OCI-M2 (cell line): ENCODE data around the gene KLHL22.
"Not testable (repeated sequence)": the region's sequence is repeated elsewhere in the genome, so short reads cannot be mapped to it uniquely, and the experiment has no call there.

Experiments used
- DNase-seq: peaks from one replicate; lab custom pipeline; 2025; ENCODE audit not compliant: unreplicated experiment; lab: John Stamatoyannopoulos, UW

Gene KLHL22

GRCh38 chr22:20523086-20523983 lies 27.7 kb upstream of the KLHL22 start:
- DNase-seq, result no peak

- DNase-seq, result no peak
Measured at GRCh38 chr22:20522134-20523004, 26.8 kb upstream of the KLHL22 start.

- DNase-seq, result no peak
Measured at GRCh38 chr22:20520093-20520511, 24.5 kb upstream of the KLHL22 start.

- no peak for DNase-seq
Measured at GRCh38 chr22:20519558-20519957, 24.0 kb upstream of the KLHL22 start.

GRCh38 chr22:20517841-20518592 lies 22.4 kb upstream of the KLHL22 start:
- no peak for DNase-seq

GRCh38 chr22:20517422-20517821 lies 21.8 kb upstream of the KLHL22 start:
- no peak for DNase-seq

GRCh38 chr22:20516399-20516798 lies 20.8 kb upstream of the KLHL22 start:
- DNase-seq, result no peak

GRCh38 chr22:20514658-20515406 lies 19.2 kb upstream of the KLHL22 start:
- DNase-seq, result no peak

GRCh38 chr22:20511578-20512229 lies 16.1 kb upstream of the KLHL22 start:
- no peak for DNase-seq

GRCh38 chr22:20510811-20511577 lies 15.4 kb upstream of the KLHL22 start:
- no peak for DNase-seq

GRCh38 chr22:20509344-20510047 lies 13.9 kb upstream of the KLHL22 start:
- no peak for DNase-seq

- no peak for DNase-seq
Measured at GRCh38 chr22:20508815-20509271, 13.2 kb upstream of the KLHL22 start.

- not testable (repeated sequence) for DNase-seq
Measured at GRCh38 chr22:20508067-20508755, 12.6 kb upstream of the KLHL22 start.

GRCh38 chr22:20507253-20508066 lies 11.9 kb upstream of the KLHL22 start, which contains the start of gene MED15:
Gene MED15 (plus strand): TSS chr22:20507610. CDS start chr22:20507679, 69 bp downstream.
- peak; percentile 15 for DNase-seq

- no peak for DNase-seq
Measured at GRCh38 chr22:20506543-20507252, 11.1 kb upstream of the KLHL22 start.

- DNase-seq, result not testable (repeated sequence)
Measured at GRCh38 chr22:20504293-20504922, 8.8 kb upstream of the KLHL22 start.
